ENCODE measurements around the gene TBCD. TPM values are rescaled to one million over a fixed set of nuclear protein-coding genes. Genes with fewer than 3 reads are reported as not detected.

Gene TBCD
- total RNA-seq, 4 donors from 2014 or later: 49.7 to 119 (median 71.5) TPM

GRCh38 chr17:82843904-82844680 lies 92.2 kb downstream of the TBCD start:
- Histone ChIP-seq H3K4me3 (no peak overlapping the region), H3K27ac (no peak overlapping the region), H3K27me3 (no peaks in the 10 kb centered on the region), H3K4me1 (peaks cover 8% of the 10 kb centered on the region), H3K36me3 (peaks cover 5% of the 10 kb centered on the region), H3K9me3 (no peaks in the 10 kb centered on the region)
- WGBS: 67% methylated on average over 6 of the region's 7 CpGs
- TF ChIP-seq POLR2A (IDR thresholded peaks at IDR 0.05) (no peak), EP300 (IDR thresholded peaks at IDR 0.05) (no peak), CTCF (IDR thresholded peaks at IDR 0.05) (no peak), POLR2AphosphoS5 (IDR thresholded peaks at IDR 0.05) (no peak)
- no peak for DNase-seq (ENCODE audit: low spot score in 2 of 2)

DNA sequence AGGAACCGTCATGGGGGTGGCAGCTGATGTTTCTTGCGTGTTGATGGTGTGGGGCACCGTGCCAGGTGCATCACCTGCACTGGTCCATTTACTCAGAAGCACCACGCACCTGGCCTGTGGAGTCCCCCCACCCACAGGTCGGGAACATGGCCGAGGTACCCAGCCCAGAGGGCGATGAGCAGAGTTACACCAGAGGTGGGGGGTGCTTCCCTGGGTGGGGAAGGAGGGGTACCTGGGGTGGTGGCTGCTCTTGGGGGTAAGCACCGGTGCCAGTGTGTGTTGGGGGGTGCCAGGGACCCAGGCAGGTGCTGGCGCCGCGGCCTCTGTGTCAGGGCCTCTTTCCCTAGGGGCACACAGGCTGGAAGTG lies 92.9 kb downstream of the TBCD start:
- no peak for TF ChIP-seq EP300 (IDR thresholded peaks at IDR 0.05)
- TF ChIP-seq POLR2A (IDR thresholded peaks at IDR 0.05): no peak
- TF ChIP-seq CTCF (IDR thresholded peaks at IDR 0.05): no peak
- no peak for TF ChIP-seq POLR2AphosphoS5 (IDR thresholded peaks at IDR 0.05)
- Histone ChIP-seq H3K27ac (no peak overlapping the region), H3K4me1 (peaks cover 7% of the 10 kb centered on the region), H3K27me3 (no peaks in the 10 kb centered on the region), H3K36me3 (peaks cover 5% of the 10 kb centered on the region), H3K4me3 (no peak overlapping the region), H3K9me3 (no peaks in the 10 kb centered on the region)
- no peak for DNase-seq (ENCODE audit: low spot score in 2 of 2)
- 78% methylated on average over 11 of the region's 11 CpGs for WGBS

GRCh38 chr17:82845163-82845807 lies 93.4 kb downstream of the TBCD start:
- H3K27me3 ChIP-seq: no peaks in the 10 kb centered on the region
- no peak for TF ChIP-seq EP300 (IDR thresholded peaks at IDR 0.05)
- no peak overlapping the region for H3K4me3 ChIP-seq
- no peaks in the 10 kb centered on the region for H3K9me3 ChIP-seq
- H3K4me1 ChIP-seq: peaks cover 2% of the 10 kb centered on the region
- H3K36me3 ChIP-seq: peaks cover 5% of the 10 kb centered on the region
- DNase-seq (ENCODE audit: low spot score in 2 of 2): no peak
- H3K27ac ChIP-seq: no peak overlapping the region
- 80% methylated on average over 24 of the region's 24 CpGs for WGBS

GRCh38 chr17:82846061-82846691 lies 94.3 kb downstream of the TBCD start:
- DNase-seq (ENCODE audit: low spot score in 2 of 2): no peak
- Histone ChIP-seq H3K4me3 (no peak overlapping the region), H3K4me1 (no peaks in the 10 kb centered on the region), H3K9me3 (no peaks in the 10 kb centered on the region), H3K27ac (no peak overlapping the region), H3K27me3 (no peaks in the 10 kb centered on the region), H3K36me3 (peaks cover 5% of the 10 kb centered on the region)
- TF ChIP-seq POLR2A (IDR thresholded peaks at IDR 0.05) (no peak), POLR2AphosphoS5 (IDR thresholded peaks at IDR 0.05) (no peak), CTCF (IDR thresholded peaks at IDR 0.05) (no peak), EP300 (IDR thresholded peaks at IDR 0.05) (no peak)
- 77% methylated on average over 23 of the region's 25 CpGs for WGBS

GRCh38 chr17:82848022-82848592 lies 96.2 kb downstream of the TBCD start:
- TF ChIP-seq EP300 (IDR thresholded peaks at IDR 0.05) (no peak), POLR2AphosphoS5 (IDR thresholded peaks at IDR 0.05) (no peak), CTCF (IDR thresholded peaks at IDR 0.05) (no peak)
- Histone ChIP-seq H3K27ac (no peak overlapping the region), H3K36me3 (peaks cover 5% of the 10 kb centered on the region), H3K27me3 (no peaks in the 10 kb centered on the region), H3K4me3 (peak overlapping the region; percentile 32), H3K4me1 (no peaks in the 10 kb centered on the region), H3K9me3 (no peaks in the 10 kb centered on the region)
- WGBS: 68% methylated on average over 23 of the region's 23 CpGs
- DNase-seq (ENCODE audit: low spot score in 2 of 2): no peak
